ENCODE data around the gene GPRC5A.

The GPRC5A gene

GRCh38 chr12:12909995-12910420 lies 18.6 kb downstream of the GPRC5A start:
- no peak for DNase-seq (ENCODE audit: low read depth)

GRCh38 chr12:12912711-12913110 lies 21.3 kb downstream of the GPRC5A start:
- DNase-seq (ENCODE audit: low read depth) = no peak

GRCh38 chr12:12915656-12916055 lies 24.3 kb downstream of the GPRC5A start:
- no peak for DNase-seq (ENCODE audit: low read depth)

DNA sequence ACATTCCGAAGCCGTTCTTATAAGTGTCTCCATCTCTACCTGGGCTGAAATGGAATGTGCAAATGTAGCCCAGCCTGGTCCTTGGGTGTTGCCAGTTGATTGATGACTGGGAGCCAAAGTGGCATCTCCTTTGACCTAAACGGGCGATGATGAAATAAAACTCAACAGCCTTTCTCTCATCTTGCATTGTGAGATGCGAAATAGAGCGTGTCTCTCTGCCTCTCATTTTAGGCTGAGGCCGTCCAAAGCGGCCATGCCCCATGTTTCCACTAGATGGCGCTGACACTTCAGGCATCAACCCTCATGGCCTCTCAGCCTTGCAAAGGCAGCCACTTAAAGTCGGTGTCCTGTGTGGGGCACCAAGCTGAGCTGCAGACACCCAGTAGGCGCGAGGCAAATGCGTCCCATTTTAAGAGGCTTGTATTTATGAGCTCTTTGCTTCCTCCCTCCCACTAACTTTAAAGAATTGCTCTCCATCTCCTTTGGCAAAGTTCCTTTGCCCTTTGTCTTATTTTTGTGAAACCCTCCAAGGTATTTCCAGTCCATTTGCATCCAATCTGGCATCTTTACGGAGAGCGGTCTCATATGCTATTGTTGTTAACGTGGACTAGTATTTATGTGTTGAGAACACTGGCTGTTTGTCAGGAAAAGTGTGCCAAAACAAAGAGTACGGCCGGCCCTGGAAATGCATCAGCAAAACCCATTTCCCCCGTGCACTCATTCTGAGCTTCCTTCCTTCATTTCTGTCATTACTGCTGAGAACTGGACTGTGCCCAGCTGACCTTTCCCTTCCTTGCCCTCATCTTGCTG lies 25.0 kb downstream of the GPRC5A start:
- DNase-seq (ENCODE audit: low read depth) = peak; percentile 64

DNA sequence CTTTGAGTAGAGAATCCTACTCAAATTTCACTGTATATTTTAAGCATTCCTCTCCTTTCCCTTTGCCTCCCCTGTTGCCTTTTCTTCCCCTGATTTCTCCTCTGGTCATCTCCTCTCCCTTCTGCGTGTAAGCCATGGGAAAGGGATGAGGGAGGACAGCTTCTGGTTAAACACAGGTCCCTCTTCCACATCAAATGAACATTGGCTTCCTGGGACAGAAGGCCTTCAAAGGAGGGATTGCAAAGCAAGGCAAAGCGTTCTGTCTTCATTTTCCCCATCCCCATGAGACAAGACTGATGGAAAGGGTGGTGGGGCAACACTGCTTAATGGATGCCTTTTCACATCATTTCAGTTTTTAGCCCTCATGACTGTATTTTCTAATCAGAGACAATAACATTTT lies 26.2 kb downstream of the GPRC5A start:
- DNase-seq (ENCODE audit: low read depth) = no peak

GRCh38 chr12:12918781-12919389 lies 27.5 kb downstream of the GPRC5A start:
- no peak for DNase-seq (ENCODE audit: low read depth)

DNA sequence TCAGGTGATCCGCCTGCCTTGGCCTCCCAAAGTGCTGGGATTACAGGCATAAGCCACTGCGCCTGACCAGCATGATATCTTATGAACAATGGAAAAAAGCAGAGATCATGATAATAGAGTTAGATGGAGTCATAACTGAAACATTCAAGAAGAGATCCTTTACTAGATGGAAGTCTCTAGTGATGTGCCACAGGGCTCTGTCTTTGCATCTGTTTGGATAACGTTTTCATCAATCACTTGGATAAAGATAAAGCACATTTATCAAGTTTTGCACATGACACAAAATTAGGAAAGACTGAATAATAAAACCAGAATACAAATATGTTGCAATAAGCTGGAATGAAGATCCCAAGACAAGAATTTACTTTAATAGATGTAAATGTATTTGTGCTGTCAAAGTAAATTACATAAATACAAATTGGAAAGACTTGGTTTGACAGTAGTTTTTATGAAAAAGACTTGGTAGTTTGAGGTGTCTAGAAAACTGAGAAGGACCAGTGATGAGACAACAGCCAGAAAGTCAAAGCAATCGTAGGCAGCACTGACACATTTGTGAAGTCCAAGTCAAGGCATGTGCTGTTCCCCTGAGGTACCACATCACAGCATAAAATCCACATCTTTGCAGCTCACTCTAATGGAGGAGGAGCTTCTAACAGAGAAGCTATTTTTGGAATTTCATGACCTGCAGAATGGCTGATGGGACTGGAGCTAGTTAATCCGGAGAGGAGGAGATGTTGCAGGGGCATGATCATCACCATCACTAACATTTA lies 28.5 kb downstream of the GPRC5A start:
- no peak for DNase-seq (ENCODE audit: low read depth)

- DNase-seq (ENCODE audit: low read depth) = no peak
Observed at GRCh38 chr12:12922191-12922616, 30.8 kb downstream of the GPRC5A start.

GRCh38 chr12:12922978-12923377 lies 31.6 kb downstream of the GPRC5A start:
- DNase-seq (ENCODE audit: low read depth) = no peak

- no peak for DNase-seq (ENCODE audit: low read depth)
Observed at GRCh38 chr12:12924169-12924568, 32.8 kb downstream of the GPRC5A start.

DNA sequence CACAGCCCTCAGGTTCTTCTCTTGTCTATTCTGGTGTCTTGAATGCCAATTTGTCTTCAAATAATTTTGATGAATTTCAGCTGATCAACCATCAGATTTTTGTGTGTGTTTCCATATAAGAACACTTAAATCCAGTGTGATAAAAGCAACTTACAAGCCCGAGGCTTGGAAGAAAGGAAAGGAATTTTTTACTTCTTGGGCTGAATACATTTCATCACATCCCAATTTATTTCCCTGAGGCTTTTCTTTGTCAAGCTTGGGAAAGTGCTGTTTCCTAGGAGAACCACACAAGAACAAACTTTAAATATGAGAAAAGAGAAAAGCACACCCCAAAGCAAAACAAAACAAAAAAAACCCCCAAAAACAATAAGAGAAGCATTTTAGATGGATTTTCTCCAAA lies 34.0 kb downstream of the GPRC5A start:
- DNase-seq (ENCODE audit: low read depth) = no peak

DNA sequence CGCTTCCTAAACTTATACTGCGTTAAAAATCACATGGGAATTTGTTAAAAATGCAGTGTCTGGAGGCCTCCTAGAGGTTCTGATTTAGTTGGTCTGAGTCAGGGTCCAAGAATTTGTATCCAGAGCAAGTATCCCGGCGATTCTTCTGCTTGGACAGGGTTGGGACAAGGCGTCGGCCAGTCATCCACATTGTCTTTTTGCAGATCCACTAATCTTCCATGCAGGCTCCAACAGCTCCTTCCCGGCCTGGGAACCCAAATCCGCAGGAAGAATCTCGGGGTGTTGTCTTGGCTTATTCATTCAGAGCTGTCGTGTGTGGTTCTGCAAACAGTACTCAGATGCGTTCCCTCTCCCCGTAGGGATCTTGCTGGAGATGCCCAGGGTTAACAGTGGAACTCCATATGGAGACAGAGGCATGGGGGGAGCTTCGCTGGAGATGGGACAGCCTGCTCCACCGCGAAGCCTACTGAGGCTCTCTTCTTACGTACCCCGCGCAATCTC lies 35.3 kb downstream of the GPRC5A start:
- DNase-seq (ENCODE audit: low read depth) = no peak

GRCh38 chr12:12927211-12928079 lies 36.1 kb downstream of the GPRC5A start:
- peak; percentile 20 for DNase-seq (ENCODE audit: low read depth)

DNA sequence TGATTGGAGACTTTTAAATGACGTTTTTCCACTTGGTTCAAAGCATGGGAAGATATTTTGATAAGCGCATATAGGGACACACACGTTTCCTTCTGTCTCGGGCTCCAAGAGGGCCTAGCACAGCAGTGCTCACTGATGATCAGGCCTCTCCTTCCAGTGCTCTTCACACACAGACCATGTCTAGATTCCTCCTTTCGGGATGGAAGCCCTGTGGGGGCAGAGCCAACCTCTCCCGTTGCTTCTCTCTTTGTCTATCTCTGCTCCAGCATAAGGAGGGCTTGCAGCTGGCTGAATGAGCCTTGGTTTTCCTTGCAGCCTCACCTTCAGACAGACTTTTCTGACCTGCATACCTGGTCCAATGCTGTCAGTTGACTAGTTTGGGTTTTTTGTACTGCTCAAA lies 38.3 kb downstream of the GPRC5A start:
- no peak for DNase-seq (ENCODE audit: low read depth)

DNA sequence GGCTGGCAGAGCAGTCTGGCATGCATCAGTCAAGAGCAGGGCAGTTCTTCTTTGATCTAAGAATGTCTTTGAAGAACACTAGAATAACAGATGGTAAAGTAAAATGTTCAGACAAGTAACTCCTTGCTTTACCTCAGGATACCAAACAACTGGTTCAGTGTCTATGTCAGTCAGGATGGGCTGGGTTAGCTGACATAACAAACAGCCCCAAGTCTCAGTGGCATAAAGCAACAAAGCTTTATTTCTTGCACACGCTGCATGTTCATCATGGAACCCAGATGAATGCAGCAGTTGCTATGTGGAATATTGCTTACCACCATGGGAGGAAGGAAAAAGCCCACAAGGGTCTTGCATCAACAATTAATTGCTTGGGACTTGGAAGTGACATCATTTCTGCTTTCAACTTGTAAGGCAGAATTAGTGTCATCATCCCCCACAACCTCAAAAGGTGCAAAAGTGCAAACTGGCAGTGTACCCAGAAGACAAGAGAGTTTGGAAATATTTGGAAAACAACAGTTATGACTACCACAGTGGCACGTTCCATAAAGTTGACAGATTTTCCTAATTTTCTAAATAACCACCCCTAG lies 39.4 kb downstream of the GPRC5A start:
- DNase-seq (ENCODE audit: low read depth) = no peak

DNA sequence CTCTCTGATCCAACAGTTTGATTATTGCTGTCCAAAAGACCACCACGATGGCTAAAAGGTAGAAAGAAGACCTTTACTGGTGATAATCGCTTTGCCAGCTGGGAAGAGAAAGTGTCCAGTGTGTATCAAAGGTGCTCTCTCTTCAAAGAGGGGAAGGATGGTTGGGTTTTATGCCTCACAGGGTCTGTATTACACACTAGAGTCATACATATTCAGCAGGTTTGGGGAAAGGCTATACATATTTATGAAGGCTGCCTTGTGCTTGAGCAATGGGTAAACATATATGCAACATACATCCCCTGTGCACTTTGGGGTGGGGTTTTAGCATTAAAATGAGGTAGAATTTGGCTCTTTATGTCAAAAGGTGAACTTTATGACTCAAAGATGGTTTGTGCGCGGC lies 42.4 kb downstream of the GPRC5A start:
- no peak for DNase-seq (ENCODE audit: low read depth)

DNA sequence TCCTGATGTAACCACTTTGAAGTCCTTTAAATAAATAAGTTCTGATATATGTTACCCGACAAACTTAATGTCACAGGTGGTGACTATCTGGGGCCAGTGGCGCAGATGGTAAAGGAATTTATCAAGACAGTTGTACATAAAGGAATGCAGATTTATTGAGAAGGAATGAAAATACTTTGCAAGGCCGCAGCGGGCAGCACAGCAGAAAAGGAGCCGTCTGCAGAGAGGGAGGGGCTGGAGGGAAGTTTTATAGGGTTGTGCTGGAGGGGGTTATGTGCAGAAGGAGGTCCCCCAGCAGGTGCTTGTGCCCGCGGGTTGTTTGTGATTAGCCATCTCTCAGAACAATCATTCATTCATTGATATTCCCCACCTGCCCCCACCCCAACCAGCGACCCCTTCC lies 43.2 kb downstream of the GPRC5A start:
- no peak for DNase-seq (ENCODE audit: low read depth)

- no peak for DNase-seq (ENCODE audit: low read depth)
Observed at GRCh38 chr12:12936983-12937491, 45.7 kb downstream of the GPRC5A start.

GRCh38 chr12:12938541-12938940 lies 47.2 kb downstream of the GPRC5A start:
- DNase-seq (ENCODE audit: low read depth) = no peak

- DNase-seq (ENCODE audit: low read depth) = no peak
Observed at GRCh38 chr12:12939888-12940287, 48.5 kb downstream of the GPRC5A start.
